ENCODE data around the gene MTHFD1. TPM values are rescaled to one million over a fixed set of nuclear protein-coding genes. Genes with fewer than 3 reads are reported as not detected.

MTHFD1 gene
- total RNA-seq, 2 donors from 2014 or later: 30.5 to 42.8 TPM

- TF ChIP-seq, protein P1, sequence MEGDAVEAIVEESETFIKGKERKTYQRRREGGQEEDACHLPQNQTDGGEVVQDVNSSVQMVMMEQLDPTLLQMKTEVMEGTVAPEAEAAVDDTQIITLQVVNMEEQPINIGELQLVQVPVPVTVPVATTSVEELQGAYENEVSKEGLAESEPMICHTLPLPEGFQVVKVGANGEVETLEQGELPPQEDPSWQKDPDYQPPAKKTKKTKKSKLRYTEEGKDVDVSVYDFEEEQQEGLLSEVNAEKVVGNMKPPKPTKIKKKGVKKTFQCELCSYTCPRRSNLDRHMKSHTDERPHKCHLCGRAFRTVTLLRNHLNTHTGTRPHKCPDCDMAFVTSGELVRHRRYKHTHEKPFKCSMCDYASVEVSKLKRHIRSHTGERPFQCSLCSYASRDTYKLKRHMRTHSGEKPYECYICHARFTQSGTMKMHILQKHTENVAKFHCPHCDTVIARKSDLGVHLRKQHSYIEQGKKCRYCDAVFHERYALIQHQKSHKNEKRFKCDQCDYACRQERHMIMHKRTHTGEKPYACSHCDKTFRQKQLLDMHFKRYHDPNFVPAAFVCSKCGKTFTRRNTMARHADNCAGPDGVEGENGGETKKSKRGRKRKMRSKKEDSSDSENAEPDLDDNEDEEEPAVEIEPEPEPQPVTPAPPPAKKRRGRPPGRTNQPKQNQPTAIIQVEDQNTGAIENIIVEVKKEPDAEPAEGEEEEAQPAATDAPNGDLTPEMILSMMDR (IDR thresholded peaks at IDR 0.05): no peak
- Histone ChIP-seq H3K4me1 (peaks cover 0 to 3% of the 10 kb centered on the region in 2 donors), H3K4me3 (no peak overlapping the region), H3K36me3 (no peaks in the 10 kb centered on the region), H3K9me3 (no peaks in the 10 kb centered on the region), H3K27ac (no peak overlapping the region), H3K27me3 (no peaks in the 10 kb centered on the region)
- no peak for DNase-seq (ENCODE audit: low spot score)
These were observed 13.8 kb downstream of the MTHFD1 start for GRCh38 chr14:64401949-64402348.

DNA sequence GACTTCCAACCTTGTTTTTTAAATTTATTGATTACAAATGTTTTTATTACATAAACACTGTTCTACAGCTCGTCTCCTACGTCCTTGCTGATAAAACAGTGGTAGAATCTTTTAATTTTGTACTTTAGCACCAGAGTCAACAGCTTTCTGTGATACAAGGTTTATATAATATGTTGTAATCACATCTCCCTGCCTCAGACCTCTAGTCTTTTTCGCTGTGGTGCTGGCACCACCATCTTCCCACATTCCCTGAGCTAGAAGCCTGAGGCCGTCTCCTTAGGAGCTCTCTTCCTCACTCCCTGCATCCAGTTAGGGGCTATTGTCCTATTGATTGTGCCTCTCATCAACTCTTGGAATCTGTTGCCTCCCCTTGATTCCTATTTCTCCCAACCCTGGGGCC lies 17.1 kb downstream of the MTHFD1 start:
- Histone ChIP-seq H3K4me3 (no peak overlapping the region), H3K36me3 (no peaks in the 10 kb centered on the region), H3K9me3 (no peaks in the 10 kb centered on the region), H3K4me1 (peaks cover 0 to 3% of the 10 kb centered on the region in 2 donors), H3K27ac (no peak overlapping the region), H3K27me3 (no peaks in the 10 kb centered on the region)
- TF ChIP-seq, protein P1 (IDR thresholded peaks at IDR 0.05): no peak
- DNase-seq (ENCODE audit: low spot score): no peak

- Histone ChIP-seq H3K9me3 (no peaks in the 10 kb centered on the region), H3K27ac (no peak overlapping the region), H3K4me1 (no peaks in the 10 kb centered on the region), H3K4me3 (no peak overlapping the region), H3K36me3 (peaks cover 4% of the 10 kb centered on the region), H3K27me3 (no peaks in the 10 kb centered on the region)
- DNase-seq (ENCODE audit: low spot score): no peak
- TF ChIP-seq, protein P1 (IDR thresholded peaks at IDR 0.05): no peak
These were observed 19.2 kb downstream of the MTHFD1 start for GRCh38 chr14:64407329-64407728.

GRCh38 chr14:64409126-64409920 lies 21.2 kb downstream of the MTHFD1 start:
- Histone ChIP-seq H3K27me3 (no peaks in the 10 kb centered on the region), H3K27ac (no peak overlapping the region), H3K9me3 (no peaks in the 10 kb centered on the region), H3K4me1 (no peaks in the 10 kb centered on the region), H3K4me3 (no peak overlapping the region), H3K36me3 (peaks cover 4% of the 10 kb centered on the region)
- TF ChIP-seq, protein P1 (IDR thresholded peaks at IDR 0.05): no peak
- no peak for DNase-seq (ENCODE audit: low spot score)

DNA sequence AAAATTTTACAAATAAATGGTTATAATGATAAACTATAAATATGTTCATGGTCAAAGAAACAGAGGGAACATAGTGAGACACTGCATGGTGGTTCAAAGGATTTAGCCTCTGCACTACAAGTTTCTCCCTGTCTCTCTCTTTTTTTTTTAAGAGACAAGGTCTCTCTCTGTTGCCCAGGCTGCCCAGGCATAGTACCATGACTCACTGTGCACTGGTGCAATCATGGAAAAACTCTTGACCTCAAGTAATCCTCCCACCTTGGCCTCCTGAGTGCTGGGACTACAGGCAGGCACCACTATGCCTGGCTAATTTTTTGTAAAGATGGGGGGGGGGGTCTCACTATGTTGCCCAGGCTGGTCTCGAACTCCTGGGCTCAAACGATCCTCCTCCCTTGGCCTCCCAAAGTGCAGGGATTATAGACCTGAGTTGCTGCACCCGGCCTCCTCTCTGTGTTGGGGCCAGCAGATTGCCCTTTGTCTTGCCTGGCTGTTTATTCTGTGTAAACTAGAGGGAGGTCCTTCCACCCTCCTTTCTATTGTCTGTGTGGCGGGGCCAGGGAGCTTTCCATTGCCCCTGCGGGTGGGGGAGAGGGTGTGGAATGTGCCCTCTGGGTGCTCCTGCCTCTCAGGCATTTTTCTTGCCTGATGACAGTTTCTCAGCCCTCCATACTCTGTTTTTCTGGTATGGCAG lies 22.1 kb downstream of the MTHFD1 start:
- no peak for DNase-seq (ENCODE audit: low spot score)
- Histone ChIP-seq H3K36me3 (peaks cover 5% of the 10 kb centered on the region), H3K27me3 (no peaks in the 10 kb centered on the region), H3K4me3 (no peak overlapping the region), H3K9me3 (no peaks in the 10 kb centered on the region), H3K27ac (no peak overlapping the region), H3K4me1 (no peaks in the 10 kb centered on the region)
- TF ChIP-seq, protein P1 (IDR thresholded peaks at IDR 0.05): no peak
